ELF-1 (cell line): Measurements from ENCODE around the gene UBR2.
A peak's percentile ranks its signal among the peaks of the same experiment; 100 is the strongest.
"Not testable (repeated sequence)": the region's sequence is repeated elsewhere in the genome, so short reads cannot be mapped to it uniquely, and the experiment has no call there.

Experiments used
- DNase-seq: peaks from one replicate; pipeline ENCODE4 v3.0.0-alpha.2; 2016; ENCODE audit warnings: low read depth, low spot score

Gene UBR2

GRCh38 chr6:42555477-42556457 lies 8.1 kb upstream of the UBR2 start:
- DNase-seq = no peak

- peak; percentile 45 for DNase-seq
Observed at GRCh38 chr6:42556462-42556861, 7.4 kb upstream of the UBR2 start.

- not testable (repeated sequence) for DNase-seq
Observed at GRCh38 chr6:42559276-42559675, 4.6 kb upstream of the UBR2 start.

- no peak for DNase-seq
Observed at GRCh38 chr6:42561986-42562385, 1.8 kb upstream of the UBR2 start.

GRCh38 chr6:42562788-42563405 lies 932 bp upstream of the UBR2 start:
- DNase-seq = no peak

- no peak for DNase-seq
Observed at GRCh38 chr6:42564506-42564825, 637 bp downstream of the UBR2 start.

GRCh38 chr6:42565823-42566613 lies 2.2 kb downstream of the UBR2 start:
- DNase-seq = no peak

GRCh38 chr6:42566614-42567208 lies 2.9 kb downstream of the UBR2 start:
- DNase-seq = no peak

GRCh38 chr6:42567237-42567636 lies 3.4 kb downstream of the UBR2 start:
- not testable (repeated sequence) for DNase-seq

- no peak for DNase-seq
Observed at GRCh38 chr6:42569102-42570028, 5.5 kb downstream of the UBR2 start.

- no peak for DNase-seq
Observed at GRCh38 chr6:42571611-42572342, 7.9 kb downstream of the UBR2 start.

- DNase-seq = no peak
Observed at GRCh38 chr6:42572523-42572922, 8.7 kb downstream of the UBR2 start.

- DNase-seq = not testable (repeated sequence)
Observed at GRCh38 chr6:42576538-42576937, 12.7 kb downstream of the UBR2 start.

- DNase-seq = no peak
Observed at GRCh38 chr6:42598300-42598699, 34.5 kb downstream of the UBR2 start.

- no peak for DNase-seq
Observed at GRCh38 chr6:42599558-42599957, 35.7 kb downstream of the UBR2 start.

GRCh38 chr6:42604150-42604549 lies 40.3 kb downstream of the UBR2 start:
- DNase-seq = no peak

GRCh38 chr6:42604699-42605098 lies 40.9 kb downstream of the UBR2 start:
- DNase-seq = not testable (repeated sequence)

- no peak for DNase-seq
Observed at GRCh38 chr6:42610416-42610815, 46.6 kb downstream of the UBR2 start.

- DNase-seq = no peak
Observed at GRCh38 chr6:42615518-42615917, 51.7 kb downstream of the UBR2 start.

GRCh38 chr6:42616716-42617115 lies 52.9 kb downstream of the UBR2 start:
- no peak for DNase-seq
